Fibroblast of villous mesenchyme (primary cell): Measurements from ENCODE around the gene SPPL3. TPM values are rescaled to one million over a fixed set of nuclear protein-coding genes. Genes with fewer than 3 reads are reported as not detected.

Source experiments
- DNase-seq: peaks from one replicate; pipeline ENCODE4 v3.0.0-alpha.2; 2010; ENCODE audit warnings: low read depth
- H3K4me3 ChIP-seq: 2 replicates; pipeline ENCODE4 v1.5.1; 2011; ENCODE audit warnings: low read depth, mild to moderate bottlenecking, low read length
- total RNA-seq: library from RNA; depleted of rRNA; stranded (reverse); fragments of >200 nt; gene quantifications from 2 replicates; pipeline ENCODE4 v1.2.3, GENCODE V29; 2012
- TF ChIP-seq, protein P1 (sequence below): IDR thresholded peaks from 2 replicates; pipeline ENCODE4 v1.5.1; 2012; ENCODE audit warnings: low read depth, mild to moderate bottlenecking, low read length; ENCODE audit not compliant: insufficient read depth

SPPL3 gene
- total RNA-seq, 1 donor: 9.5 TPM

- no peak overlapping the region for H3K4me3 ChIP-seq
- TF ChIP-seq, protein P1, sequence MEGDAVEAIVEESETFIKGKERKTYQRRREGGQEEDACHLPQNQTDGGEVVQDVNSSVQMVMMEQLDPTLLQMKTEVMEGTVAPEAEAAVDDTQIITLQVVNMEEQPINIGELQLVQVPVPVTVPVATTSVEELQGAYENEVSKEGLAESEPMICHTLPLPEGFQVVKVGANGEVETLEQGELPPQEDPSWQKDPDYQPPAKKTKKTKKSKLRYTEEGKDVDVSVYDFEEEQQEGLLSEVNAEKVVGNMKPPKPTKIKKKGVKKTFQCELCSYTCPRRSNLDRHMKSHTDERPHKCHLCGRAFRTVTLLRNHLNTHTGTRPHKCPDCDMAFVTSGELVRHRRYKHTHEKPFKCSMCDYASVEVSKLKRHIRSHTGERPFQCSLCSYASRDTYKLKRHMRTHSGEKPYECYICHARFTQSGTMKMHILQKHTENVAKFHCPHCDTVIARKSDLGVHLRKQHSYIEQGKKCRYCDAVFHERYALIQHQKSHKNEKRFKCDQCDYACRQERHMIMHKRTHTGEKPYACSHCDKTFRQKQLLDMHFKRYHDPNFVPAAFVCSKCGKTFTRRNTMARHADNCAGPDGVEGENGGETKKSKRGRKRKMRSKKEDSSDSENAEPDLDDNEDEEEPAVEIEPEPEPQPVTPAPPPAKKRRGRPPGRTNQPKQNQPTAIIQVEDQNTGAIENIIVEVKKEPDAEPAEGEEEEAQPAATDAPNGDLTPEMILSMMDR: no peak
- no peak for DNase-seq
These were observed 49.4 kb downstream of the SPPL3 start for GRCh38 chr12:120854804-120855203.

- H3K4me3 ChIP-seq: no peak overlapping the region
- no peak for DNase-seq
- TF ChIP-seq, protein P1: no peak
These were observed 51.0 kb downstream of the SPPL3 start for GRCh38 chr12:120853188-120853587.

DNA sequence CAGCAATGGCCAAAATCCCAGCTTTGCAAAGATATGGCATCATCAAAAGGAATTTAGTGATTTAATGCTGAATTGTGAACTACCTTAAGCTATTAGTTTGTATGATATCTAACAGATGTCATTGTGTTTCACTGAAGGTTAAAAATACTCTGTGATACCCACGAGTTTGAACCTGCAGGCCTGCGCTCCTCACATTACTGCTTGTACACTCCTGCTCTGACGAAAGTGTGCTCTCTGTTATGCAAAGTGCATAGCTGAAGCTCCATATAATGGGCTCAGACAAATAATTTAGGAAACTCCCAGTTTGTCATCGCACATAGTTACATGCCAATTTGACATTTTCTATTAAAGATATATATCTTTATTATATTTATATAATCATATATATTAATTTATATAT, 52.2 kb downstream of the SPPL3 start:
- TF ChIP-seq, protein P1: no peak
- H3K4me3 ChIP-seq: no peak overlapping the region
- DNase-seq: no peak

- TF ChIP-seq, protein P1: no peak
- no peak overlapping the region for H3K4me3 ChIP-seq
- no peak for DNase-seq
These were observed 52.7 kb downstream of the SPPL3 start for GRCh38 chr12:120851444-120851843.

DNA sequence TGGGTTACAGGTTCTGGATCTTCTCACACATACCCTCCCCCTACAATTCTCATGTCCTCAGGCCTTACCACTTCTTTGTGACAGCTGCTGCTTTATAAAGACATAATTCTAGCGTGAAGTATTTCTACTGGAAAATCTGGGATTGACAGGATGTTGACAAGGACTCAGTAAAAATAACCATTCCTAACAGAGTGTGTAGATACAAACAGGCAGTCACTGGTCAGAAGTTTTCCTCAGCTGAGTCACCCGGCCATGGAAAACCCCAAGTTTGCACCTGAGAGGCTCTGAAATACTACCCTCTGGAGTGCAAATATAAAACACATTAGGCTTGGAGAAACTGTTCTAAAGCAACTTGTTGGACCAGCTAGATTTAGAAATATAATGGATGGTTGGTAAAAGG, 54.4 kb downstream of the SPPL3 start:
- peak; percentile 61 for DNase-seq
- no peak overlapping the region for H3K4me3 ChIP-seq
- TF ChIP-seq, protein P1: no peak

GRCh38 chr12:120847814-120848213, 56.3 kb downstream of the SPPL3 start:
- DNase-seq: no peak
- TF ChIP-seq, protein P1: no peak
- no peak overlapping the region for H3K4me3 ChIP-seq

- no peak for DNase-seq
- H3K4me3 ChIP-seq: no peak overlapping the region
- TF ChIP-seq, protein P1: no peak
These were observed 56.8 kb downstream of the SPPL3 start for GRCh38 chr12:120847392-120847791.
